Measurements from ENCODE around the gene CRNN. TPM values are rescaled to one million over a fixed set of nuclear protein-coding genes. Genes with fewer than 3 reads are reported as not detected.

Gene CRNN
- total and polyA plus RNA-seq, 12 donors: 1.0 to 2.1 TPM; not detected in 10

- peak; percentile 59 to 84 (median 78) for DNase-seq
- TF ChIP-seq POLR2A (IDR thresholded peaks at IDR 0.05) (no peak), CTCF (IDR thresholded peaks at IDR 0.05) (peak; percentile 62 to 78 (median 74))
- Histone ChIP-seq H3K27me3 (peaks cover 5% of the 10 kb centered on the region), H3K36me3 (replicated peaks in 1 of 2) (no peaks in the 10 kb centered on the region), H3K4me3 (no peak overlapping the region), H3K4me1 (replicated peaks in 1 of 2) (no peaks in the 10 kb centered on the region), H3K27ac (no peak overlapping the region), H3K9me3 (replicated peaks in 1 of 3) (no peaks in the 10 kb centered on the region)
- intact Hi-C loops (cut with DNase I): loop anchor here (5.0 to 10.0 kb wide), 3 partner anchors 254 to 386 kb away; no protein-coding TSS in a partner anchor
- WGBS, 4 donors: 30 to 37% (median 34%) methylated on average over 17 of the region's 17 CpGs
Measured at GRCh38 chr1:152440635-152441471, 26.8 kb upstream of the CRNN start.

GRCh38 chr1:152436593-152437496 lies 22.8 kb upstream of the CRNN start:
- Histone ChIP-seq H3K4me1 (replicated peaks in 1 of 2) (no peaks in the 10 kb centered on the region), H3K27ac (no peak overlapping the region), H3K9me3 (replicated peaks in 1 of 3) (no peaks in the 10 kb centered on the region), H3K27me3 (peaks cover 5% of the 10 kb centered on the region), H3K4me3 (no peak overlapping the region), H3K36me3 (replicated peaks in 1 of 2) (no peaks in the 10 kb centered on the region)
- no peak for DNase-seq
- WGBS, 4 donors: 54 to 69% (median 60%) methylated on average over 2 of the region's 2 CpGs
- intact Hi-C loops (cut with DNase I): no loop called here
- no peak for TF ChIP-seq POLR2A (IDR thresholded peaks at IDR 0.05)
- TF ChIP-seq CTCF (IDR thresholded peaks at IDR 0.05): no peak

GRCh38 chr1:152427458-152427857 lies 13.4 kb upstream of the CRNN start:
- TF ChIP-seq CTCF (IDR thresholded peaks at IDR 0.05) (no peak), POLR2A (IDR thresholded peaks at IDR 0.05) (no peak)
- Histone ChIP-seq H3K27ac (no peak overlapping the region), H3K9me3 (replicated peaks in 1 of 3) (no peaks in the 10 kb centered on the region), H3K27me3 (no peaks in the 10 kb centered on the region), H3K36me3 (replicated peaks in 1 of 2) (no peaks in the 10 kb centered on the region), H3K4me3 (no peak overlapping the region), H3K4me1 (replicated peaks in 1 of 2) (no peaks in the 10 kb centered on the region)
- intact Hi-C loops (cut with DNase I): no loop called here
- WGBS, 4 donors: 51 to 72% (median 66%) methylated on average over 3 of the region's 3 CpGs
- DNase-seq: no peak

GRCh38 chr1:152426731-152427130 lies 12.7 kb upstream of the CRNN start:
- Histone ChIP-seq H3K9me3 (replicated peaks in 1 of 3) (no peaks in the 10 kb centered on the region), H3K4me3 (no peak overlapping the region), H3K27me3 (no peaks in the 10 kb centered on the region), H3K36me3 (replicated peaks in 1 of 2) (no peaks in the 10 kb centered on the region), H3K27ac (no peak overlapping the region), H3K4me1 (replicated peaks in 1 of 2) (no peaks in the 10 kb centered on the region)
- no peak for TF ChIP-seq POLR2A (IDR thresholded peaks at IDR 0.05)
- TF ChIP-seq CTCF (IDR thresholded peaks at IDR 0.05): no peak
- intact Hi-C loops (cut with DNase I): no loop called here
- no peak for DNase-seq
